GM12878 (cell line): Measurements from ENCODE around the gene MAMLD1. TPM values are rescaled to one million over a fixed set of nuclear protein-coding genes. Genes with fewer than 3 reads are reported as not detected.

Experiments
- ATAC-seq: fragments of 200-7000 bp; cut with Tn5 transposase; 3 replicates; pipeline ENCODE4 v1.9.1; 2020; ENCODE audit warnings: mild to moderate bottlenecking, moderate library complexity
- BruUV-seq: library from RNA; stranded (reverse); fragments of 400-500 nt; replicated peaks from 2 replicates; lab custom pipeline; 2021; lab: Mats Ljungman, UMichigan
- CTCF ChIA-PET: fragments of 300-600 bp; sonication (Branson Sonifier 250); formaldehyde crosslinking; extraction: SDS; loops from one replicate; lab custom pipeline; 2021; ENCODE audit warnings: inconsistent platforms; lab: Yijun Ruan, JAX
- POLR2A ChIA-PET: fragments of 350-600 bp; formaldehyde crosslinking; extraction: SDS; loops from one replicate; lab custom pipeline; 2021; ENCODE audit warnings: inconsistent platforms; lab: Charles Lee
- RAD21 ChIA-PET: fragments of 300-600 bp; sonication (Branson Sonifier 250); formaldehyde crosslinking; loops from one replicate; lab custom pipeline; 2023; ENCODE audit warnings: antibody characterized with exemption; ENCODE audit not compliant: unreplicated experiment; lab: Charles Lee
- SMC1A ChIA-PET: fragments of 300-600 bp; sonication (Branson Sonifier 250); formaldehyde crosslinking; loops from one replicate; lab custom pipeline; 2023; ENCODE audit not compliant: unreplicated experiment, uncharacterized antibody; lab: Charles Lee
- DNase-seq: peaks from one replicate; pipeline ENCODE4 v3.0.0-alpha.2; 2011; ENCODE audit warnings: low read depth, low spot score
- FAIRE-seq: peaks from 3 replicates; lab custom pipeline; 2011; peaks lifted over from hg19 to GRCh38; lab: Jason Lieb, UNC
- H2AFZ ChIP-seq: 2 replicates; pipeline ENCODE4 v1.6.0; 2011; ENCODE audit warnings: low read depth, low read length, control low read depth; ENCODE audit not compliant: control insufficient read depth
- H3K27ac ChIP-seq: 2 replicates; pipeline ENCODE4 v1.5.1; 2011; ENCODE audit warnings: control low read depth; ENCODE audit not compliant: control insufficient read depth, insufficient read depth
- H3K27me3 ChIP-seq, 2 experiments: replicated peaks in 1 of 2; 2 replicates each; pipeline versions ENCODE4 v1.6.0 to v1.6.1; 2011; ENCODE audit warnings: low read length in 1 of 2; ENCODE audit not compliant: control insufficient read depth in 2 of 2, insufficient read depth in 2 of 2
- H3K36me3 ChIP-seq, 2 experiments: 2 replicates each; pipeline ENCODE4 v1.5.1; 2011; ENCODE audit warnings: low read length in 1 of 2; ENCODE audit not compliant: control insufficient read depth in 2 of 2, insufficient read depth in 2 of 2
- H3K4me1 ChIP-seq: 2 replicates; pipeline ENCODE4 v1.6.1; 2011; ENCODE audit warnings: mild to moderate bottlenecking, low read length, moderate library complexity, mixed read lengths; ENCODE audit not compliant: control insufficient read depth, insufficient read depth
- H3K4me2 ChIP-seq: 2 replicates; pipeline ENCODE4 v1.6.0; 2011; ENCODE audit warnings: control low read depth; ENCODE audit not compliant: control insufficient read depth, insufficient read depth
- H3K4me3 ChIP-seq: fragments of 200-600 bp; sonication (generic); 2 replicates; pipeline ENCODE4 v1.5.1; 2016
- H3K79me2 ChIP-seq: 2 replicates; pipeline ENCODE4 v1.6.0; 2011; ENCODE audit warnings: low read length; ENCODE audit not compliant: control insufficient read depth, insufficient read depth
- H3K9ac ChIP-seq: 2 replicates; pipeline ENCODE4 v1.8.0; 2011; ENCODE audit warnings: low read length, control low read depth, mixed read lengths; ENCODE audit not compliant: control insufficient read depth, insufficient read depth
- H3K9me3 ChIP-seq: replicated peaks from 3 replicates; pipeline ENCODE4 v1.5.1; 2011; ENCODE audit warnings: mild to moderate bottlenecking, low read length; ENCODE audit not compliant: control insufficient read depth, insufficient read depth
- H4K20me1 ChIP-seq: 2 replicates; pipeline ENCODE4 v1.6.0; 2011; ENCODE audit not compliant: control insufficient read depth, insufficient read depth
- BRCA1 ChIP-seq: IDR thresholded peaks from 2 replicates; pipeline ENCODE4 v1.6.1; 2011; ENCODE audit warnings: low read depth, low read length, improper control_type of control experiment
- CEBPB ChIP-seq, 2 experiments: fragments of 150-350 bp in 1 of 2; IDR thresholded peaks; 2 replicates each; pipeline ENCODE4 v1.6.1; 2012 to 2014; ENCODE audit warnings: low read depth in 2 of 2, low read length in 2 of 2, borderline replicate concordance in 1 of 2, inconsistent platforms in 1 of 2
- EED ChIP-seq: sonication (generic); IDR thresholded peaks from 2 replicates; pipeline ENCODE4 v1.6.1; 2016; ENCODE audit warnings: antibody characterized with exemption, low read depth
- FOXM1 ChIP-seq: IDR thresholded peaks from 2 replicates; pipeline ENCODE4 v1.6.1; 2012; ENCODE audit warnings: low read depth, mild to moderate bottlenecking, inconsistent platforms, low read length, moderate library complexity
- KDM1A ChIP-seq: fragments of 200-600 bp; sonication (generic); IDR thresholded peaks from 2 replicates; pipeline ENCODE4 v1.6.1; 2016; ENCODE audit warnings: borderline replicate concordance
- MTA2 ChIP-seq: fragments of 450-650 bp; IDR thresholded peaks from 2 replicates; pipeline ENCODE4 v1.6.1; 2016; ENCODE audit warnings: low read depth, mild to moderate bottlenecking, moderate library complexity
- NBN ChIP-seq: fragments of 450-650 bp; IDR thresholded peaks from 2 replicates; pipeline ENCODE4 v1.6.1; 2016
- NFYA ChIP-seq: IDR thresholded peaks from 2 replicates; pipeline ENCODE4 v1.6.1; 2011; ENCODE audit warnings: low read depth, mild to moderate bottlenecking, low read length, improper control_type of control experiment, borderline replicate concordance
- PAX5 ChIP-seq: IDR thresholded peaks from 2 replicates; pipeline ENCODE4 v1.6.1; 2011; ENCODE audit warnings: low read depth, low read length, borderline replicate concordance
- SMAD5 ChIP-seq: IDR thresholded peaks from 2 replicates; pipeline ENCODE4 v1.6.1; 2016; ENCODE audit warnings: antibody characterized with exemption, low read depth
- SPI1 ChIP-seq: IDR thresholded peaks from 2 replicates; pipeline ENCODE4 v1.6.1; 2011; ENCODE audit warnings: low read depth, mild to moderate bottlenecking, low read length, moderate library complexity, borderline replicate concordance; ENCODE audit not compliant: insufficient read depth
- YY1 ChIP-seq: IDR thresholded peaks from 2 replicates; pipeline ENCODE4 v1.6.1; 2011; ENCODE audit warnings: low read depth, mild to moderate bottlenecking, low read length
- ZNF207 ChIP-seq: fragments of 450-650 bp; IDR thresholded peaks from 2 replicates; pipeline ENCODE4 v1.6.1; 2014; ENCODE audit warnings: antibody characterized with exemption, mild to moderate bottlenecking, borderline replicate concordance
- ZNF687 ChIP-seq: fragments of 450-650 bp; IDR thresholded peaks from 2 replicates; pipeline ENCODE4 v1.6.1; 2017; ENCODE audit warnings: mild to moderate bottlenecking, moderate library complexity
- WGBS: methylation state at CpG from one replicate; pipeline ENCODE4 v1.1.6; 2016; ENCODE audit warnings: low lambda C conversion rate; ENCODE audit not compliant: insufficient replicate concordance, insufficient coverage; ENCODE audit errors: missing lambda C conversion rate; 5-methylcytosine and 5-hydroxymethylcytosine counted together
- in situ Hi-C: fragments of 300-500 bp; cut with MboI; formaldehyde crosslinking; loops from 9 replicates; pipeline ENCODE4 v1.14.3; 2018; ENCODE audit warnings: mixed read lengths
- intact Hi-C: fragments of 100-400 bp; cut with micrococcal nuclease; formaldehyde crosslinking; loops from one replicate; pipeline ENCODE4 v1.14.2; 2022; ENCODE audit not compliant: unreplicated experiment
- polyA plus RNA-seq, 11 experiments: library from polyadenylated mRNA; depleted of rRNA in 4 of 11; unstranded in 6 of 11; stranded (reverse) in 5 of 11; fragments of >200 nt; fragmentation: Nextera tagmentation in 4 of 11; fragmentation: Illumina TruSeq in 1 of 11; extraction: Ambion mirVana in 4 of 11; extraction: Trizol in 1 of 11; gene quantifications; 1 replicate in 1 of 11; 2 replicates in 10 of 11; pipeline versions ENCODE4 v1.2.1 to v1.2.3, GENCODE V29; 2011 to 2016; ENCODE audit warnings: inconsistent platforms in 2 of 11, missing spikeins in 2 of 11, low read depth in 1 of 11
- total RNA-seq, 4 experiments: library from RNA; depleted of rRNA in 3 of 4; stranded (reverse); fragments of >200 nt in 3 of 4; fragmentation: Illumina TruSeq in 1 of 4; extraction: Trizol in 1 of 4; gene quantifications; 2 replicates each; pipeline versions ENCODE4 v1.2.1 to v1.2.3, GENCODE V29; 2013 to 2021

Gene MAMLD1
- total and polyA plus RNA-seq, 10 of the 15 experiments (the other 5 are each of a cell fraction or from before 2014, with no cell fraction given), result 0.03 to 0.05 TPM; not detected in 8

GRCh38 chrX:150357790-150358189 lies 5.3 kb upstream of the MAMLD1 start:
- intact Hi-C loops, result no loop called here
- in situ Hi-C loops, result no loop called here

GRCh38 chrX:150358651-150359050 lies 4.5 kb upstream of the MAMLD1 start:
- no peak overlapping the region for H3K27ac ChIP-seq
- H3K4me1 ChIP-seq, result no peaks in the 10 kb centered on the region
- TF ChIP-seq BRCA1, result no peak
- TF ChIP-seq NBN, result no peak
- TF ChIP-seq NFYA, result no peak
- no peak for TF ChIP-seq KDM1A
- TF ChIP-seq EED, result no peak
- TF ChIP-seq MTA2, result no peak
- TF ChIP-seq SPI1, result no peak
- no peak for TF ChIP-seq ZNF687
- TF ChIP-seq SMAD5, result no peak
- no peak for TF ChIP-seq PAX5
- FAIRE-seq, result no peak
- no peak overlapping the region for H3K4me3 ChIP-seq
- RAD21 ChIA-PET, result no interaction called here
- no peak overlapping the region for H3K9ac ChIP-seq
- BruUV-seq, result no TSS peak
- ATAC-seq, result no peak
- no peaks in the 10 kb centered on the region for H3K36me3 ChIP-seq
- CTCF ChIA-PET, result no interaction called here
- H3K4me2 ChIP-seq, result no peak overlapping the region
- H3K27me3 ChIP-seq, result peaks cover 0 to 7% of the 10 kb centered on the region in 2 experiments; a peak in 3 of 4 replicates
- no peaks in the 10 kb centered on the region for H4K20me1 ChIP-seq
- SMC1A ChIA-PET, result no interaction called here
- H3K79me2 ChIP-seq, result no peaks in the 10 kb centered on the region
- H2AFZ ChIP-seq, result no peak overlapping the region
- 9% methylated on average over 3 of the region's 3 CpGs for whole genome bisulfite sequencing
- H3K9me3 ChIP-seq, result no peaks in the 10 kb centered on the region; the same call in 2 of the 3 replicates
- in situ Hi-C loops (no loop called here), intact Hi-C loops (no loop called here)
- POLR2A ChIA-PET, result no interaction called here
- DNase-seq, result no peak

More at GRCh38 chrX:150357790-150358189, 5.3 kb upstream of the MAMLD1 start:
- CTCF ChIA-PET, result no interaction called here
- SMC1A ChIA-PET, result no interaction called here
- ATAC-seq, result no peak
- no peaks in the 10 kb centered on the region for H3K79me2 ChIP-seq
- H3K4me3 ChIP-seq, result no peak overlapping the region
- RAD21 ChIA-PET, result no interaction called here
- peaks cover 0 to 5% of the 10 kb centered on the region in 2 experiments for H3K27me3 ChIP-seq
- no peak overlapping the region for H2AFZ ChIP-seq
- no peak for DNase-seq
- WGBS, result 0% methylated on average over 1 of the region's 1 CpG
- no TSS peak for BruUV-seq
- H3K36me3 ChIP-seq, result no peaks in the 10 kb centered on the region
- no peak for FAIRE-seq
- H3K4me1 ChIP-seq, result no peaks in the 10 kb centered on the region
- POLR2A ChIA-PET, result no interaction called here
- no peaks in the 10 kb centered on the region for H4K20me1 ChIP-seq
- no peak overlapping the region for H3K27ac ChIP-seq
- no peak for TF ChIP-seq YY1
- no peak for TF ChIP-seq ZNF207
- no peak for TF ChIP-seq CEBPB (IDR thresholded peaks at IDR 0.05; ENCODE audit: borderline replicate concordance in 1 of 2, low read depth in 2 of 2, low read length in 2 of 2)
- TF ChIP-seq FOXM1, result no peak
- no peaks in the 10 kb centered on the region; the same call in 2 of the 3 replicates for H3K9me3 ChIP-seq
- H3K4me2 ChIP-seq, result no peak overlapping the region
- no peak overlapping the region for H3K9ac ChIP-seq
